HCT116 (cell line): ENCODE data around the gene EDEM1. TPM values are rescaled to one million over a fixed set of nuclear protein-coding genes. Genes with fewer than 3 reads are reported as not detected.

ENCODE experiments used
- ATAC-seq: fragments of 200-7000 bp; cut with Tn5 transposase; 2 replicates; pipeline ENCODE4 v1.9.1; 2020; ENCODE audit warnings: mild to moderate bottlenecking, moderate library complexity
- BruUV-seq: library from RNA; stranded (reverse); fragments of 400-500 nt; replicated peaks from 2 replicates; lab custom pipeline; 2021; lab: Mats Ljungman, UMichigan
- CTCF ChIA-PET: fragments of 300-600 bp; sonication (Branson Sonifier 250); formaldehyde crosslinking; loops from one replicate; lab custom pipeline; 2021; ENCODE audit warnings: antibody characterized with exemption; lab: Charles Lee
- POLR2A ChIA-PET: fragments of 300-600, 350-600 bp; sonication (Branson Sonifier 250); formaldehyde crosslinking; loops from one replicate; lab custom pipeline; 2021; ENCODE audit warnings: antibody characterized with exemption; lab: Charles Lee
- RAD21 ChIA-PET, 2 experiments: fragments of 300-600 bp; sonication (Branson Sonifier 250); formaldehyde crosslinking; loops; one replicate each; lab custom pipeline; 2023; ENCODE audit warnings: low total read pairs in 2 of 2; ENCODE audit not compliant: uncharacterized antibody in 2 of 2, unreplicated experiment in 2 of 2, low non-redundant PET in 1 of 2; lab: Charles Lee
- DNase-seq: peaks from one replicate; pipeline ENCODE4 v3.0.0-alpha.2; 2010; ENCODE audit warnings: low read depth, low spot score
- H2AFZ ChIP-seq: fragments of 200-600 bp; shearing (Covaris generic), sonication (generic); 2 replicates; pipeline ENCODE4 v1.6.1; 2017; ENCODE audit warnings: low read depth, mixed run types, mixed read lengths, antibody characterized with exemption, low read length; ENCODE audit not compliant: poor library complexity, severe bottlenecking
- H3K27ac ChIP-seq: 2 replicates; pipeline ENCODE4 v1.5.1; 2012; ENCODE audit warnings: low read depth, low read length
- H3K27me3 ChIP-seq: fragments of 200-600 bp; sonication (generic); 2 replicates; pipeline ENCODE4 v1.6.1; 2016; ENCODE audit warnings: mixed run types, low read length, mixed read lengths; ENCODE audit not compliant: insufficient read depth
- H3K36me3 ChIP-seq, 2 experiments: fragments of 200-500 bp in 1 of 2; fragments of 200-600 bp in 1 of 2; sonication (Bioruptor generic) in 1 of 2; sonication (generic) in 1 of 2; 2 replicates each; pipeline versions ENCODE4 v1.5.1 to v1.6.1; 2014 to 2016; ENCODE audit warnings: low read length in 2 of 2, inconsistent platforms in 1 of 2, mixed read lengths in 1 of 2, mixed run types in 1 of 2; ENCODE audit not compliant: insufficient read depth in 2 of 2, control insufficient read depth in 1 of 2
- H3K4me1 ChIP-seq, 2 experiments: fragments of 200-600 bp in 1 of 2; sonication (generic) in 1 of 2; 2 replicates each; pipeline versions ENCODE4 v1.5.1 to v1.6.1; 2012 to 2017; ENCODE audit warnings: low read length in 2 of 2, inconsistent platforms in 1 of 2, mild to moderate bottlenecking in 1 of 2, mixed read lengths in 1 of 2, mixed run types in 1 of 2, moderate library complexity in 1 of 2; ENCODE audit not compliant: insufficient read depth in 2 of 2, control insufficient read depth in 1 of 2
- H3K4me2 ChIP-seq: fragments of 200-600 bp; sonication (generic); 2 replicates; pipeline ENCODE4 v1.6.1; 2017; ENCODE audit warnings: mixed run types, low read length, mixed read lengths
- H3K4me3 ChIP-seq, 2 experiments: fragments of 200-600 bp in 1 of 2; sonication (generic) in 1 of 2; replicated peaks in 1 of 2; 2 replicates each; pipeline ENCODE4 v1.5.1; 2011 to 2016; ENCODE audit warnings: low read length in 2 of 2, control low read depth in 1 of 2, low read depth in 1 of 2, mild to moderate bottlenecking in 1 of 2, mixed read lengths in 1 of 2, mixed run types in 1 of 2
- H3K79me2 ChIP-seq: fragments of 200-600 bp; sonication (generic); 2 replicates; pipeline ENCODE4 v1.6.1; 2017; ENCODE audit warnings: mild to moderate bottlenecking, mixed run types, low read length, moderate library complexity, mixed read lengths; ENCODE audit not compliant: insufficient read depth
- H3K9ac ChIP-seq: fragments of 200-600 bp; sonication (generic); 2 replicates; pipeline ENCODE4 v1.6.1; 2016; ENCODE audit warnings: low read length, mixed read lengths
- H3K9me2 ChIP-seq: fragments of 200-600 bp; sonication (generic), shearing (Covaris generic); 2 replicates; pipeline ENCODE4 v1.6.1; 2017; ENCODE audit warnings: mixed run types, mild to moderate bottlenecking, moderate library complexity; ENCODE audit not compliant: insufficient read depth
- H3K9me3 ChIP-seq, 2 experiments: fragments of 200-500 bp in 1 of 2; fragments of 200-600 bp in 1 of 2; sonication (Bioruptor generic) in 1 of 2; sonication (generic) in 1 of 2; 2 replicates each; pipeline ENCODE4 v1.6.1; 2014 to 2017; ENCODE audit warnings: low read length in 2 of 2, mixed read lengths in 2 of 2, inconsistent platforms in 1 of 2, low read depth in 1 of 2, mild to moderate bottlenecking in 1 of 2, mixed run types in 1 of 2, moderate library complexity in 1 of 2; ENCODE audit not compliant: control insufficient read depth in 1 of 2, insufficient read depth in 1 of 2
- H4K20me1 ChIP-seq: fragments of 200-600 bp; sonication (generic), shearing (Covaris generic); 2 replicates; pipeline ENCODE4 v1.6.1; 2017; ENCODE audit warnings: mixed run types, mild to moderate bottlenecking, moderate library complexity; ENCODE audit not compliant: insufficient read depth
- CEBPB ChIP-seq: IDR thresholded peaks from 2 replicates; pipeline ENCODE4 v1.6.1; 2012; ENCODE audit warnings: low read depth
- CTCF ChIP-seq, 3 experiments: fragments of 200-600 bp in 1 of 3; sonication (generic) in 1 of 3; IDR thresholded peaks in 2 of 3; conservative IDR thresholded peaks in 1 of 3; 2 replicates each; pipeline ENCODE4 v1.5.1; 2012 to 2017; ENCODE audit warnings: low read depth in 2 of 3, low read length in 2 of 3, antibody characterized with exemption in 1 of 3, borderline replicate concordance in 1 of 3, control low read depth in 1 of 3, mild to moderate bottlenecking in 1 of 3, mixed read lengths in 1 of 3, mixed run types in 1 of 3, moderate library complexity in 1 of 3; ENCODE audit not compliant: insufficient read depth in 1 of 3
- EZH2 ChIP-seq: fragments of 200-600 bp; sonication (generic); IDR thresholded peaks from 2 replicates; pipeline ENCODE4 v1.6.1; 2017; ENCODE audit warnings: antibody characterized with exemption, mixed run types
- JUND ChIP-seq: IDR thresholded peaks from 2 replicates; pipeline ENCODE4 v1.6.1; 2012
- POLR2AphosphoS5 ChIP-seq: IDR thresholded peaks from 2 replicates; pipeline ENCODE4 v1.6.1; 2011; ENCODE audit warnings: mild to moderate bottlenecking, low read depth, low read length, moderate library complexity
- REST ChIP-seq: IDR thresholded peaks from 2 replicates; pipeline ENCODE4 v1.6.1; 2012; ENCODE audit warnings: low read depth
- SIN3A ChIP-seq: IDR thresholded peaks from 2 replicates; pipeline ENCODE4 v1.6.1; 2012; ENCODE audit warnings: low read depth
- SP1 ChIP-seq: IDR thresholded peaks from 2 replicates; pipeline ENCODE4 v1.6.1; 2012; ENCODE audit warnings: low read depth
- SRF ChIP-seq: IDR thresholded peaks from 2 replicates; pipeline ENCODE4 v1.6.1; 2012; ENCODE audit warnings: low read depth
- TCF7L2 ChIP-seq: IDR thresholded peaks from 2 replicates; pipeline ENCODE4 v1.7.0; 2011; ENCODE audit warnings: borderline replicate concordance, inconsistent platforms; ENCODE audit not compliant: insufficient read depth, insufficient read length; ENCODE audit errors: extremely low read depth
- YY1 ChIP-seq: IDR thresholded peaks from 2 replicates; pipeline ENCODE4 v1.6.1; 2011; ENCODE audit warnings: low read length, low read depth, moderate library complexity, mild to moderate bottlenecking; ENCODE audit not compliant: insufficient replicate concordance; ENCODE audit errors: extremely low read depth
- ZBTB33 ChIP-seq: IDR thresholded peaks from 2 replicates; pipeline ENCODE4 v1.6.1; 2011; ENCODE audit warnings: mild to moderate bottlenecking, low read length, moderate library complexity; ENCODE audit not compliant: insufficient replicate concordance; ENCODE audit errors: extremely low read depth
- ZNF274 ChIP-seq: fragments of 200-500 bp; sonication (Bioruptor generic); IDR thresholded peaks from 2 replicates; pipeline ENCODE4 v1.6.1; 2014; ENCODE audit warnings: mild to moderate bottlenecking, low read depth, low read length, inconsistent platforms
- intact Hi-C: fragments of 100-400 bp; cut with micrococcal nuclease; formaldehyde crosslinking; loops from 2 replicates; pipeline ENCODE4 v1.10.0; 2022
- total RNA-seq: library from RNA; stranded (reverse); gene quantifications from one replicate; pipeline ENCODE4 v1.2.1, GENCODE V29; 2021; ENCODE audit not compliant: unreplicated experiment

Gene EDEM1
- total RNA-seq, 1 experiment from 2014 or later = 23.7 TPM

GRCh38 chr3:5260992-5261501 lies 73.5 kb downstream of the EDEM1 start:
- no peaks in the 10 kb centered on the region for H3K27me3 ChIP-seq
- DNase-seq (no peak), ATAC-seq (no peak)
- no peak overlapping the region for H3K27ac ChIP-seq
- intact Hi-C loops = no loop called here
- no TSS peak for BruUV-seq
- no peaks in the 10 kb centered on the region for H3K9me3 ChIP-seq
- TF ChIP-seq REST (no peak), SRF (no peak), TCF7L2 (no peak), YY1 (no peak), SIN3A (no peak), ZBTB33 (no peak), EZH2 (no peak), CTCF (IDR thresholded peaks at IDR 0.05 in 2 of 3, conservative IDR thresholded peaks at IDR 0.05 in 1 of 3; ENCODE audit: borderline replicate concordance in 1 of 3, insufficient read depth in 1 of 3, low read depth in 2 of 3, low read length in 2 of 3) (no peak), CEBPB (no peak), ZNF274 (no peak), SP1 (no peak), JUND (no peak), POLR2AphosphoS5 (no peak)
- ChIA-PET POLR2A (no interaction called here), CTCF (no interaction called here), RAD21 (no interaction called here)
- H3K4me1 ChIP-seq = no peaks in the 10 kb centered on the region
- H2AFZ ChIP-seq = no peak overlapping the region
- H4K20me1 ChIP-seq = no peaks in the 10 kb centered on the region
- no peak overlapping the region for H3K4me2 ChIP-seq
- H3K9me2 ChIP-seq = no peaks in the 10 kb centered on the region
- H3K9ac ChIP-seq = no peak overlapping the region
- H3K36me3 ChIP-seq = no peaks in the 10 kb centered on the region
- no peak overlapping the region for H3K4me3 ChIP-seq
- H3K79me2 ChIP-seq = no peaks in the 10 kb centered on the region
